ENCODE data around the gene NEUROD6.

NEUROD6 gene

DNA sequence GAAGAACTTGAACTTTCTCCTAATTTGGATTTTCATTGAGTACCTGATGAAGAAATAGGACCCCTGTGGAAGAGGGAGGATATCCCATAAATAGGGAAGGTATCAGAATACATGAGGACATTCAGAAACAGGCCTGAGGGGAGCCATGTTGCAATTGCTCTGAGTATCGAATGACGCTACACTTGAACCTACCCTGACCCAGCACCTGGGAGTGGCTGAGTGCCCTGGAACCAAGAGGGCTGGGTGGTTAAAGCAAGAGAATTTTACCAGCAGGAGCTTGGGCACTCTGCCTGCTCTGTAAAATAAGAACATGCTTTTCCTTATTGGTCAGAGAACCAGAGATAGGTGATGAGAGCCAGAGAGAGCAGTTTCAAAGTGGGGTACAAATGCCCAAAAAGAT lies 7.2 kb downstream of the NEUROD6 start:
- no peak for DNase-seq

- no peak for DNase-seq
These were observed 13.5 kb downstream of the NEUROD6 start for GRCh38 chr7:31327071-31327470.

GRCh38 chr7:31326416-31326815 lies 14.1 kb downstream of the NEUROD6 start:
- no peak for DNase-seq

- no peak for DNase-seq
These were observed 17.4 kb downstream of the NEUROD6 start for GRCh38 chr7:31323101-31323500.

DNA sequence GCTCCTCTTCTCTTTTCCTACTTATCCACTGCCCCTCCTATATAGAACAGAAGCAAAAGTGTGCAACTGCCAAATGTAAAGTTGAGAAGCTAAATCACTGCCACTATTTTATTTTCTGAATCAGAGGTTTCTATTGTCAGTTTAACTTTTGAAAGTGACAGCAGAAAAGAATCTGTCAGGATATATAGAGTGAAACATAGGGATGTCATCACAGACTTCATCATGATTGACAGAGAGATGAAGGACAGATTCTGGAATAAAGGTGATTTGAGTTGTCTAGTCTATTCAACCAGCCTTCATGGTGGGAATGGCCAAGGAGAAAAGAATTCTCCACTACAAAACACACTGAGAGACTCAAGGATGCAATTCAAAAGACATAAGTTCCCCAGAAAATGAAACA lies 19.9 kb downstream of the NEUROD6 start:
- DNase-seq: no peak

DNA sequence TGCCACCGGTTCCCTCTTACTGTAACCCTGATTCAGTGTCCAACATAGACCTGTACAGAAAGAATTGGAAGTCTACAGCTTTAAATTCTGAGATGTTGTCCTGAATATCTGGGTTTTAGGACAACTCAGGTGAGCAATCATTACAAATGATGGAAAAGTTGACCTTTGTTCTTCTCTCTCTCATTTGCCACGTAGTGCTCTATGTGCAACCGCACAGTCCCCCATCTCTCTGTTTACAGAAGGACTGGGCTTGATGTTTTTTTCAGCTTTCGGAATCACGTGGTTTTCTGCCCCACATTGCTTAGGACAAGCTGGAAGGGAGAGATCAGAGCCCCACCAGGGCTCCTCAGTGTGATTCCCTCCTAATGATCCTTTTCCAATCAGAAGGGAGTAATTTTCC lies 22.2 kb downstream of the NEUROD6 start:
- DNase-seq: no peak

DNA sequence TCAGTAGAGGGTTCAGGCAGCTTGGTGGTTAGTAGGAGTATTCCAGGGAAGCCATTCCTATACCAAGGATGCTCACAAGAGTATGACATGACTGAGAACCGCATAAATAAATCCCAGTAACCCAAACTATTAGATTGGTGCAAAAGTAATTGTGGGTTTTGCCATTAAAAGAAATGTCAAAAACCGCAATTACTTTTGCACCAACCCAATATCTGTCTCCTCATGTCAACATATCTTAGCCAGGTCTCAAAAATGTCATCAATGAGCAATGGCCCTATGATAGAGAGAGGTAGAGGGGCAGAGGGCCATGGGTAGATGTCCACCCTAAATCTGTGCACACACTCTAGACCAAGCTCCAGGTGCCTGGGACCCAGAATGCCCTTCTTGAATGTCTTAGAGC lies 23.6 kb downstream of the NEUROD6 start:
- no peak for DNase-seq

GRCh38 chr7:31315758-31316157 lies 24.8 kb downstream of the NEUROD6 start:
- DNase-seq: no peak

DNA sequence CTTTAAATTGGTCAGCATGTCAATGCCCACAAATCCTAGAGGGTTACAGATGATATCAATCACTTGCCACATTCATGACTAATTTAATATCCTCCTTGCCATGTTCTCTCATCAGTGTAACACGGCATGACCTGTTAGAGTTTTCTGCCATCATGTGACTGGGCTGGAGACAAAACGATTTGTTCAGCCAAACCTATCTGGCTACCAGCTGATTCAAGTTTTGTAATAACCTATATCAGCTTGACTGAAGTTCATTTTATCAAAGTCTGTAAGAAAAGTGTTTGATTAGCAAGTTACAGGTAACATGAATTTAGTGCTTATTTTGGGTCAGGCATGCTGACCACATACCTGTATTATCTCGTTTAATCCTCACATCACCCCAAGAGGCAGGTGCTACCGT lies 25.7 kb downstream of the NEUROD6 start:
- DNase-seq: no peak

GRCh38 chr7:31312889-31313288 lies 27.6 kb downstream of the NEUROD6 start:
- no peak for DNase-seq

DNA sequence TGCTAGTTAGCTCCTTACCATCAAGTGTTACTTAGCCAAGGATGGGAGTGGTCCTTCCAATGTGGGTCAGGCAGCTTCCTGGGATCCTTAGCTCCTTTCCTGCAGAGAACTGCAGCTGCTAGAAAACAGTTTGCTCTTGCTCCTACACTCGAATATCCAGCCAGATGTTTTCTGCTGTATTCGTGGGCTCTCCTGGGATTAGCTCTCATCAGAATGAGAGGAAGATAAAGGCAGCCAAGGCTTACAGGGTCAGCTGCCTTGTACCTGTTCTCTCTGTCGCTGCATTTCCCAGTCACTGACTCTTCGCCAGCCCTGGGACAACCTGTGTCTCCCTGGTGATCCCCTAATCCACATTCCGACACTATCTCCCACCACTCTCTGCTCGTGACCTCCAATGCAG lies 29.0 kb downstream of the NEUROD6 start:
- no peak for DNase-seq

- no peak for DNase-seq
These were observed 30.1 kb downstream of the NEUROD6 start for GRCh38 chr7:31310321-31310935.

DNA sequence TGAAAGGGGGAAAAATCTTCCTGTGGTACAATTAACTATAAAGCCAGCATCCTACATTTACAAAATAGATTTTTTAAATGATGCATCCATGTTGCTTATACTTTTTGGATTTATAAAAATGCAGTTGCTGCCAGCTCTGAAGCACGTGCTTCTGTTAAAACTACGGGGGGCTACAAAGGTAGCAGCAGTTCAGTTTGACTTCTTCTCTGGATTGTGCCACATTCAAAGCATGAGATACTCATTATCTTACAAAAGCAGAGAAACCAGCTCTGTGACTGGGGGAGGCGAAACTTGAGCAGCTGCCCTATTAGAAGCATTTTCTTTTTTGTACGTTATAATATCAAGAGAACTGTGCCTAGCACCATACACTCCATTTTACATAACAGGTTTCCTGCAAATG lies 31.1 kb downstream of the NEUROD6 start:
- DNase-seq: no peak

DNA sequence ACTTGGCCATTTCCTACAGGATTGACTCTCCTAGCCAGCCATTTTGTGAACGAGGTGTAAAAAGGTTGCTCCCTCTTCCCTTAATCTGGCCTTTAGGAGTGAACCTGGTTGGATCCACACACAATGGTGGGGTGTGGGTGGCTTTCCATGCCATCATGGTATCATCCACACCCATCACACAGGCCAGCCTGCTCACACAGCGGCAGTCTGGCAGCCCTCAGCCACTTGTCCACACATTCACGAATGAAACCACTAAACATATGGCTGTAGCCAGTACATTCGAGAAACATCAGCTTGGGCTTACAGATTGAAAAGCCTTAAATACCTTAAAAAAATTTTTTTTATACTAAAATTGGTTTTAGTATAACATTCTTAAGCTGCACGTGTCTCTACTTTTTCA lies 31.9 kb downstream of the NEUROD6 start:
- DNase-seq: no peak

- no peak for DNase-seq
These were observed 32.6 kb downstream of the NEUROD6 start for GRCh38 chr7:31307972-31308371.

- no peak for DNase-seq
These were observed 35.3 kb downstream of the NEUROD6 start for GRCh38 chr7:31305260-31305659.

- DNase-seq: no peak
These were observed 36.1 kb downstream of the NEUROD6 start for GRCh38 chr7:31304446-31304845.

GRCh38 chr7:31302356-31302755 lies 38.2 kb downstream of the NEUROD6 start:
- no peak for DNase-seq

- DNase-seq: no peak
These were observed 41.2 kb downstream of the NEUROD6 start for GRCh38 chr7:31299336-31299735.

GRCh38 chr7:31290601-31291000 lies 49.9 kb downstream of the NEUROD6 start:
- DNase-seq: no peak
